Activated naive CD4-positive, alpha-beta T cell treated with anti-CD3 and anti-CD28 coated beads for 36 hours (primary cell): ENCODE data around the gene SLMAP. TPM values are rescaled to one million over a fixed set of nuclear protein-coding genes. Genes with fewer than 3 reads are reported as not detected.

Experiments used
- total RNA-seq, 2 experiments: library from RNA; stranded (reverse); gene quantifications; one replicate each; pipeline ENCODE4 v1.2.3, GENCODE V29; 2021

SLMAP gene
- total RNA-seq, 2 experiments from 2014 or later: 35.1 TPM

Other genes starting within 250 kb of the SLMAP start
- under 1 TPM in 1 of 2 experiments, not detected in 1; 0.05 TPM for gene DNAH12, start 212.0 kb upstream of the SLMAP start, total RNA-seq
- gene PDE12, start 200.0 kb upstream of the SLMAP start, total RNA-seq: 10 to 100 TPM; 15.3 to 15.6 TPM
- 10 to 100 TPM; 49.0 to 50.8 TPM for gene ARF4, start 159.0 kb upstream of the SLMAP start, total RNA-seq
- 10 to 100 TPM; 12.3 to 12.4 TPM for gene DENND6A, start 63.2 kb upstream of the SLMAP start, total RNA-seq